Neural cell (in vitro differentiated cells): ENCODE data around the gene SDK1. TPM values are rescaled to one million over a fixed set of nuclear protein-coding genes. Genes with fewer than 3 reads are reported as not detected.

Experiments used
- H2AFZ ChIP-seq: fragments of 200-600, 300-800 bp; sonication (generic), shearing (Covaris generic); 2 replicates; pipeline ENCODE4 v1.6.0; 2014; ENCODE audit warnings: low read depth, mild to moderate bottlenecking, antibody characterized with exemption, low read length, moderate library complexity
- H3F3A ChIP-seq: fragments of 200-600 bp; shearing (Covaris generic); 2 replicates; pipeline ENCODE4 v1.6.1; 2016; ENCODE audit warnings: mild to moderate bottlenecking, moderate library complexity, mixed read lengths, antibody characterized with exemption, low read length; ENCODE audit not compliant: insufficient read depth, poor library complexity, severe bottlenecking
- H3K27ac ChIP-seq: fragments of 200-600, 300-800 bp; sonication (generic), shearing (Covaris generic); 2 replicates; pipeline ENCODE4 v1.5.1; 2014; ENCODE audit warnings: mild to moderate bottlenecking, low read length, moderate library complexity
- H3K27me3 ChIP-seq: fragments of 300-800, 200-600 bp; sonication (generic), shearing (Covaris generic); 2 replicates; pipeline ENCODE4 v1.6.0; 2014; ENCODE audit warnings: mild to moderate bottlenecking, low read depth, low read length, moderate library complexity; ENCODE audit not compliant: insufficient read depth
- H3K36me3 ChIP-seq: fragments of 300-800, 200-600 bp; sonication (generic), shearing (Covaris generic); 2 replicates; pipeline ENCODE4 v1.5.1; 2014; ENCODE audit warnings: mild to moderate bottlenecking, antibody characterized with exemption, low read length, moderate library complexity; ENCODE audit not compliant: insufficient read depth
- H3K4me2 ChIP-seq: fragments of 300-800, 200-600 bp; sonication (generic), shearing (Covaris generic); 2 replicates; pipeline ENCODE4 v1.6.0; 2014; ENCODE audit warnings: mild to moderate bottlenecking, low read length
- H3K4me3 ChIP-seq: fragments of 300-800, 200-600 bp; sonication (generic), shearing (Covaris generic); 2 replicates; pipeline ENCODE4 v1.5.1; 2014; ENCODE audit warnings: mild to moderate bottlenecking, low read length, moderate library complexity
- H3K79me2 ChIP-seq: fragments of 200-600 bp; shearing (Covaris generic); replicated peaks from 2 replicates; pipeline ENCODE4 v1.6.0; 2014; ENCODE audit warnings: mild to moderate bottlenecking, low read length, moderate library complexity; ENCODE audit not compliant: insufficient read depth
- H3K9ac ChIP-seq: fragments of 300-800, 200-600 bp; sonication (generic), shearing (Covaris generic); 2 replicates; pipeline ENCODE4 v1.6.1; 2016; ENCODE audit warnings: mild to moderate bottlenecking, low read length, mixed read lengths
- H3K9me2 ChIP-seq: fragments of 200-600 bp; shearing (Covaris generic); 2 replicates; pipeline ENCODE4 v1.6.1; 2016; ENCODE audit warnings: mild to moderate bottlenecking, low read length, mixed read lengths; ENCODE audit not compliant: insufficient read depth
- H3K9me3 ChIP-seq: fragments of 200-600, 300-800 bp; sonication (generic), shearing (Covaris generic); 2 replicates; pipeline ENCODE4 v1.6.1; 2016; ENCODE audit warnings: mild to moderate bottlenecking, mixed run types, low read length, moderate library complexity, mixed read lengths
- H4K20me1 ChIP-seq: fragments of 200-600 bp; shearing (Covaris generic); 2 replicates; pipeline ENCODE4 v1.6.1; 2016; ENCODE audit warnings: mild to moderate bottlenecking, mixed run types; ENCODE audit not compliant: insufficient read depth
- EP300 ChIP-seq: fragments of 450-650 bp; conservative IDR thresholded peaks from 2 replicates; pipeline ENCODE4 v1.6.1; 2014; ENCODE audit warnings: antibody characterized with exemption, mild to moderate bottlenecking, moderate library complexity; ENCODE audit not compliant: poor library complexity, severe bottlenecking
- EZH2 ChIP-seq: fragments of 200-600, 300-800 bp; shearing (Covaris generic), sonication (generic); IDR thresholded peaks from 2 replicates; pipeline ENCODE4 v1.6.1; 2014; ENCODE audit warnings: antibody characterized with exemption, low read length, borderline replicate concordance, mild to moderate bottlenecking; ENCODE audit not compliant: insufficient read depth, poor library complexity, severe bottlenecking
- MXI1 ChIP-seq: fragments of 450-650 bp; conservative IDR thresholded peaks from 2 replicates; pipeline ENCODE4 v1.6.1; 2014; ENCODE audit warnings: antibody characterized with exemption, mild to moderate bottlenecking; ENCODE audit not compliant: poor library complexity, severe bottlenecking
- POLR2AphosphoS5 ChIP-seq: IDR thresholded peaks from 2 replicates; pipeline ENCODE4 v1.6.1; 2012
- RAD21 ChIP-seq: fragments of 450-650 bp; conservative IDR thresholded peaks from 2 replicates; pipeline ENCODE4 v1.6.1; 2014; ENCODE audit warnings: antibody characterized with exemption, mild to moderate bottlenecking, moderate library complexity
- SMC3 ChIP-seq: fragments of 450-650 bp; conservative IDR thresholded peaks from 2 replicates; pipeline ENCODE4 v1.6.1; 2014; ENCODE audit warnings: antibody characterized with exemption, mild to moderate bottlenecking, moderate library complexity; ENCODE audit not compliant: poor library complexity
- TAF1 ChIP-seq: IDR thresholded peaks from 2 replicates; pipeline ENCODE4 v1.6.1; 2012; ENCODE audit warnings: low read depth
- polyA plus RNA-seq: library from polyadenylated mRNA; depleted of rRNA; stranded (reverse); fragments of >200 nt; gene quantifications from 2 replicates; pipeline ENCODE4 v1.2.3, GENCODE V29; 2014
- TF ChIP-seq, protein P1 (sequence below): fragments of 450-650 bp; IDR thresholded peaks from 2 replicates; pipeline ENCODE4 v1.5.1; 2014; ENCODE audit warnings: antibody characterized with exemption, mild to moderate bottlenecking, moderate library complexity; ENCODE audit not compliant: poor library complexity, severe bottlenecking
- TF ChIP-seq, protein P2 (sequence below): IDR thresholded peaks from 2 replicates; pipeline ENCODE4 v1.6.1; 2012; ENCODE audit warnings: borderline replicate concordance

The SDK1 gene
- polyA plus RNA-seq, 1 donor from 2014 or later: 2.7 TPM

DNA sequence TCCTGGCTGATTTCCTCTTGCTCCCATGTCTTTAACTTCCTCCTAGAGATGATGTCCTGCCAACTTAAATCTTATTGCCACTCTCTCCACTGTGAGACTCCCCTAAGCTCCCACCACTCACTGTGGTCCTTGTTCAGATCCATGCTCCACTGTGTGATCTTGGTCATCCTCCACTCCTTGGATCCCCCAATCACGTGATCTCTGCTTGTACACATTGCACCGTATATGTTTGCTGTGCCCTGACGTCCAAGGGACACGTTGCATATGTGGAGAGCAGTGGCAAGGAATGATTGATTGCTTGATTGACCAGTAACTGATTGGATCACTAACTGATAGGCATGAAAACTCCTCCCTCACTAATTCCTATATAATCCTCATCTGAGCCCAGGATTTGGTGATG, 395.1 kb downstream of the SDK1 start:
- H3K4me2 ChIP-seq: no peak overlapping the region
- H3K79me2 ChIP-seq: no peaks in the 10 kb centered on the region
- H3K36me3 ChIP-seq: no peaks in the 10 kb centered on the region
- H2AFZ ChIP-seq: no peak overlapping the region
- H3K27ac ChIP-seq: no peak overlapping the region
- no peaks in the 10 kb centered on the region for H4K20me1 ChIP-seq
- H3K9ac ChIP-seq: no peak overlapping the region
- no peaks in the 10 kb centered on the region for H3K9me3 ChIP-seq
- H3K4me3 ChIP-seq: no peak overlapping the region
- no peaks in the 10 kb centered on the region for H3F3A ChIP-seq
- no peaks in the 10 kb centered on the region for H3K27me3 ChIP-seq
- TF ChIP-seq RAD21 (no peak), EP300 (no peak), MXI1 (no peak), POLR2AphosphoS5 (no peak), SMC3 (no peak), TAF1 (no peak), EZH2 (no peak)
- TF ChIP-seq, protein P1, sequence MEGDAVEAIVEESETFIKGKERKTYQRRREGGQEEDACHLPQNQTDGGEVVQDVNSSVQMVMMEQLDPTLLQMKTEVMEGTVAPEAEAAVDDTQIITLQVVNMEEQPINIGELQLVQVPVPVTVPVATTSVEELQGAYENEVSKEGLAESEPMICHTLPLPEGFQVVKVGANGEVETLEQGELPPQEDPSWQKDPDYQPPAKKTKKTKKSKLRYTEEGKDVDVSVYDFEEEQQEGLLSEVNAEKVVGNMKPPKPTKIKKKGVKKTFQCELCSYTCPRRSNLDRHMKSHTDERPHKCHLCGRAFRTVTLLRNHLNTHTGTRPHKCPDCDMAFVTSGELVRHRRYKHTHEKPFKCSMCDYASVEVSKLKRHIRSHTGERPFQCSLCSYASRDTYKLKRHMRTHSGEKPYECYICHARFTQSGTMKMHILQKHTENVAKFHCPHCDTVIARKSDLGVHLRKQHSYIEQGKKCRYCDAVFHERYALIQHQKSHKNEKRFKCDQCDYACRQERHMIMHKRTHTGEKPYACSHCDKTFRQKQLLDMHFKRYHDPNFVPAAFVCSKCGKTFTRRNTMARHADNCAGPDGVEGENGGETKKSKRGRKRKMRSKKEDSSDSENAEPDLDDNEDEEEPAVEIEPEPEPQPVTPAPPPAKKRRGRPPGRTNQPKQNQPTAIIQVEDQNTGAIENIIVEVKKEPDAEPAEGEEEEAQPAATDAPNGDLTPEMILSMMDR: no peak
- TF ChIP-seq, protein P2, sequence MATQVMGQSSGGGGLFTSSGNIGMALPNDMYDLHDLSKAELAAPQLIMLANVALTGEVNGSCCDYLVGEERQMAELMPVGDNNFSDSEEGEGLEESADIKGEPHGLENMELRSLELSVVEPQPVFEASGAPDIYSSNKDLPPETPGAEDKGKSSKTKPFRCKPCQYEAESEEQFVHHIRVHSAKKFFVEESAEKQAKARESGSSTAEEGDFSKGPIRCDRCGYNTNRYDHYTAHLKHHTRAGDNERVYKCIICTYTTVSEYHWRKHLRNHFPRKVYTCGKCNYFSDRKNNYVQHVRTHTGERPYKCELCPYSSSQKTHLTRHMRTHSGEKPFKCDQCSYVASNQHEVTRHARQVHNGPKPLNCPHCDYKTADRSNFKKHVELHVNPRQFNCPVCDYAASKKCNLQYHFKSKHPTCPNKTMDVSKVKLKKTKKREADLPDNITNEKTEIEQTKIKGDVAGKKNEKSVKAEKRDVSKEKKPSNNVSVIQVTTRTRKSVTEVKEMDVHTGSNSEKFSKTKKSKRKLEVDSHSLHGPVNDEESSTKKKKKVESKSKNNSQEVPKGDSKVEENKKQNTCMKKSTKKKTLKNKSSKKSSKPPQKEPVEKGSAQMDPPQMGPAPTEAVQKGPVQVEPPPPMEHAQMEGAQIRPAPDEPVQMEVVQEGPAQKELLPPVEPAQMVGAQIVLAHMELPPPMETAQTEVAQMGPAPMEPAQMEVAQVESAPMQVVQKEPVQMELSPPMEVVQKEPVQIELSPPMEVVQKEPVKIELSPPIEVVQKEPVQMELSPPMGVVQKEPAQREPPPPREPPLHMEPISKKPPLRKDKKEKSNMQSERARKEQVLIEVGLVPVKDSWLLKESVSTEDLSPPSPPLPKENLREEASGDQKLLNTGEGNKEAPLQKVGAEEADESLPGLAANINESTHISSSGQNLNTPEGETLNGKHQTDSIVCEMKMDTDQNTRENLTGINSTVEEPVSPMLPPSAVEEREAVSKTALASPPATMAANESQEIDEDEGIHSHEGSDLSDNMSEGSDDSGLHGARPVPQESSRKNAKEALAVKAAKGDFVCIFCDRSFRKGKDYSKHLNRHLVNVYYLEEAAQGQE: no peak
- no peaks in the 10 kb centered on the region for H3K9me2 ChIP-seq

DNA sequence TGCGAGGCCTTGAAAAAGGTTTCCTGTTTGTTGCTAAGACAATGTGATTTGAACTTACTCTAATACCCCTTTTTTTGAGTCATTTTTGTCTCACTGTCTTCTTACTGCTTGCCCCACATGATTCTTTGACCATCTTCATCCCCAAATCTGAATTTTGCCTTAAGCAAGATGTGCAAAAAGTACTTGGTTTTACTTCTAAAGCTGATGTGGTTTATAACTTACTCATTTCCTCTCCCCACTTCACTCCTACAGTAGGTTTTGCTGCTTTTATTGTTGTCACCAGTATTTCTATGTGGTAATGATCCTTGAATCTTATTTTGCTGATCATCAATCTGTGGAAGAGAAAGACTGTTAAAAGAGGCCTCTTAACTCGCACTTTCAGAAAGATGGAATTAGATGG, 396.4 kb downstream of the SDK1 start:
- no peaks in the 10 kb centered on the region for H3K36me3 ChIP-seq
- H4K20me1 ChIP-seq: no peaks in the 10 kb centered on the region
- no peaks in the 10 kb centered on the region for H3K27me3 ChIP-seq
- no peak overlapping the region for H3K4me3 ChIP-seq
- no peak overlapping the region for H3K9ac ChIP-seq
- no peak overlapping the region for H3K4me2 ChIP-seq
- H3K27ac ChIP-seq: no peak overlapping the region
- TF ChIP-seq, protein P2: no peak
- TF ChIP-seq, protein P1: no peak
- no peak for TF ChIP-seq EZH2
- no peak for TF ChIP-seq SMC3
- no peak for TF ChIP-seq TAF1
- no peak for TF ChIP-seq MXI1
- TF ChIP-seq RAD21: no peak
- TF ChIP-seq EP300: no peak
- no peak for TF ChIP-seq POLR2AphosphoS5
- H2AFZ ChIP-seq: no peak overlapping the region
- H3K79me2 ChIP-seq: no peaks in the 10 kb centered on the region
- no peaks in the 10 kb centered on the region for H3K9me2 ChIP-seq
- H3F3A ChIP-seq: no peaks in the 10 kb centered on the region
- no peaks in the 10 kb centered on the region for H3K9me3 ChIP-seq
